22Rv1 (cell line): ENCODE measurements around the gene RPAP2.

Source experiments
- CTCF ChIP-seq: fragments of 450-650 bp; IDR thresholded peaks from 2 replicates; pipeline ENCODE4 v1.5.1; 2017; ENCODE audit warnings: mild to moderate bottlenecking
- ZFX ChIP-seq: fragments of 450-650 bp; IDR thresholded peaks from 2 replicates; pipeline ENCODE4 v1.6.1; 2017; ENCODE audit warnings: antibody characterized with exemption, borderline replicate concordance

- no peak for TF ChIP-seq CTCF
- TF ChIP-seq ZFX, result no peak
Measured at GRCh38 chr1:92262516-92262915, 36.3 kb upstream of the RPAP2 start.
